Retina (tissue), 1 donor: ENCODE results near the gene FAM53C.
"Not testable (repeated sequence)": the region's sequence is repeated elsewhere in the genome, so short reads cannot be mapped to it uniquely, and the experiment has no call there.

ENCODE experiments used
- DNase-seq: peaks from one replicate; pipeline ENCODE4 v3.0.0-alpha.2; 2016

FAM53C gene

GRCh38 chr5:138337685-138338410 lies at the start of gene FAM53C:
Gene FAM53C, plus strand, starts transcription at chr5:138338266. Its CDS starts 3,070 bp downstream, at chr5:138341336.
- DNase-seq: peak; percentile 99

- no peak for DNase-seq
Observed at GRCh38 chr5:138289296-138289695, 48.8 kb upstream of the FAM53C start.

GRCh38 chr5:138303372-138303771 lies 34.7 kb upstream of the FAM53C start:
- no peak for DNase-seq

GRCh38 chr5:138305797-138306196 lies 32.3 kb upstream of the FAM53C start:
- no peak for DNase-seq

GRCh38 chr5:138315751-138316278 lies 22.3 kb upstream of the FAM53C start:
- DNase-seq: no peak

- no peak for DNase-seq
Observed at GRCh38 chr5:138316355-138316754, 21.7 kb upstream of the FAM53C start.

- not testable (repeated sequence) for DNase-seq
Observed at GRCh38 chr5:138318211-138318610, 19.9 kb upstream of the FAM53C start.

- no peak for DNase-seq
Observed at GRCh38 chr5:138330813-138331448, 7.1 kb upstream of the FAM53C start.

GRCh38 chr5:138331449-138332368 lies 6.4 kb upstream of the FAM53C start, which contains the start of gene CDC25C:
Gene CDC25C, minus strand, starts transcription at chr5:138331804. Its CDS starts 624 bp downstream, at chr5:138331180.
- DNase-seq: peak; percentile 95

- DNase-seq: no peak
Observed at GRCh38 chr5:138334867-138335447, 3.1 kb upstream of the FAM53C start.

GRCh38 chr5:138336952-138337684 lies 948 bp upstream of the FAM53C start:
- DNase-seq: peak; percentile 9

GRCh38 chr5:138338411-138339090 lies 485 bp downstream of the FAM53C start:
- no peak for DNase-seq

GRCh38 chr5:138339091-138339456 lies 1.0 kb downstream of the FAM53C start:
- DNase-seq: peak; percentile 61

GRCh38 chr5:138339464-138339863 lies 1.4 kb downstream of the FAM53C start:
- no peak for DNase-seq

GRCh38 chr5:138340008-138340407 lies 1.9 kb downstream of the FAM53C start:
- DNase-seq: no peak

GRCh38 chr5:138344887-138345622 lies 7.0 kb downstream of the FAM53C start:
- DNase-seq: no peak

GRCh38 chr5:138346889-138347288 lies 8.8 kb downstream of the FAM53C start:
- DNase-seq: no peak

GRCh38 chr5:138349852-138350562 lies 11.9 kb downstream of the FAM53C start:
- no peak for DNase-seq

- no peak for DNase-seq
Observed at GRCh38 chr5:138350563-138350890, 12.5 kb downstream of the FAM53C start.

GRCh38 chr5:138351056-138351455 lies 13.0 kb downstream of the FAM53C start:
- no peak for DNase-seq
